ENCODE data around the gene NCL. TPM values are rescaled to one million over a fixed set of nuclear protein-coding genes. Genes with fewer than 3 reads are reported as not detected.
A peak's percentile ranks its signal among the peaks of the same experiment; 100 is the strongest.

Gene NCL
- total RNA-seq, 1 experiment from 2014 or later, result 608 TPM

- peaks cover 9% of the 10 kb centered on the region for H3K9me3 Mint-ChIP-seq (ENCODE audit: unreplicated experiment)
- no peaks in the 10 kb centered on the region for H3K27me3 Mint-ChIP-seq (ENCODE audit: insufficient read depth, unreplicated experiment)
- H3K4me1 ChIP-seq, result no peaks in the 10 kb centered on the region
- TF ChIP-seq, protein P1, sequence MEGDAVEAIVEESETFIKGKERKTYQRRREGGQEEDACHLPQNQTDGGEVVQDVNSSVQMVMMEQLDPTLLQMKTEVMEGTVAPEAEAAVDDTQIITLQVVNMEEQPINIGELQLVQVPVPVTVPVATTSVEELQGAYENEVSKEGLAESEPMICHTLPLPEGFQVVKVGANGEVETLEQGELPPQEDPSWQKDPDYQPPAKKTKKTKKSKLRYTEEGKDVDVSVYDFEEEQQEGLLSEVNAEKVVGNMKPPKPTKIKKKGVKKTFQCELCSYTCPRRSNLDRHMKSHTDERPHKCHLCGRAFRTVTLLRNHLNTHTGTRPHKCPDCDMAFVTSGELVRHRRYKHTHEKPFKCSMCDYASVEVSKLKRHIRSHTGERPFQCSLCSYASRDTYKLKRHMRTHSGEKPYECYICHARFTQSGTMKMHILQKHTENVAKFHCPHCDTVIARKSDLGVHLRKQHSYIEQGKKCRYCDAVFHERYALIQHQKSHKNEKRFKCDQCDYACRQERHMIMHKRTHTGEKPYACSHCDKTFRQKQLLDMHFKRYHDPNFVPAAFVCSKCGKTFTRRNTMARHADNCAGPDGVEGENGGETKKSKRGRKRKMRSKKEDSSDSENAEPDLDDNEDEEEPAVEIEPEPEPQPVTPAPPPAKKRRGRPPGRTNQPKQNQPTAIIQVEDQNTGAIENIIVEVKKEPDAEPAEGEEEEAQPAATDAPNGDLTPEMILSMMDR (IDR thresholded peaks at IDR 0.05; ENCODE audit: insufficient read depth in 1 of 2, low read depth in 1 of 2, low read length in 1 of 2, severe bottlenecking in 1 of 2, unreplicated experiment in 1 of 2), result no peak
- ChIA-PET CTCF (interaction anchor here (1.1 to 2.2 kb wide), 4 partner anchors 15 to 118 kb away, joined by 3 to 12 read pairs (median 4); partner anchors contain the start of gene NCL), POLR2A (no interaction called here)
- no peaks in the 10 kb centered on the region for H3K36me3 Mint-ChIP-seq (ENCODE audit: insufficient read depth, unreplicated experiment)
- H3K36me3 ChIP-seq (ENCODE audit: control insufficient read depth, insufficient read depth, low read length), result no peaks in the 10 kb centered on the region
- H3K27me3 ChIP-seq (replicated peaks; ENCODE audit: control insufficient read depth, insufficient read depth, low read length), result no peaks in the 10 kb centered on the region
- BruUV-seq (replicated peaks), result no TSS peak
- no peak for DNase-seq
- no peak overlapping the region for H3K4me3 Mint-ChIP-seq (ENCODE audit: unreplicated experiment)
- H3K9me3 ChIP-seq, result no peaks in the 10 kb centered on the region
- intact Hi-C loops (cut with micrococcal nuclease; ENCODE audit: unreplicated experiment), result no loop called here
- H3K27ac Mint-ChIP-seq (ENCODE audit: unreplicated experiment), result no peak overlapping the region
- H3K4me3 ChIP-seq (ENCODE audit: low read depth, low read length), result no peak overlapping the region
- no peaks in the 10 kb centered on the region for H3K4me1 Mint-ChIP-seq (ENCODE audit: low read depth, unreplicated experiment)
These were observed 19.4 kb upstream of the NCL start for GRCh38 chr2:231483398-231484329.

GRCh38 chr2:231482806-231483391, 18.6 kb upstream of the NCL start:
- intact Hi-C loops (cut with micrococcal nuclease; ENCODE audit: unreplicated experiment), result loop anchor here (1.0 kb wide), 1 partner anchor 75 kb away; no protein-coding TSS in a partner anchor
- peaks cover 2% of the 10 kb centered on the region for H3K9me3 Mint-ChIP-seq (ENCODE audit: unreplicated experiment)
- ChIA-PET POLR2A (no interaction called here), CTCF (interaction anchor here (1.1 to 2.2 kb wide), 4 partner anchors 14 to 119 kb away, joined by 3 to 12 read pairs (median 4); partner anchors contain the start of gene NCL)
- no peaks in the 10 kb centered on the region for H3K27me3 Mint-ChIP-seq (ENCODE audit: insufficient read depth, unreplicated experiment)
- no TSS peak for BruUV-seq (replicated peaks)
- no peak overlapping the region for H3K4me3 Mint-ChIP-seq (ENCODE audit: unreplicated experiment)
- no peaks in the 10 kb centered on the region for H3K9me3 ChIP-seq
- H3K27ac Mint-ChIP-seq (ENCODE audit: unreplicated experiment), result no peak overlapping the region
- H3K27me3 ChIP-seq (replicated peaks; ENCODE audit: control insufficient read depth, insufficient read depth, low read length), result no peaks in the 10 kb centered on the region
- H3K4me3 ChIP-seq (ENCODE audit: low read depth, low read length), result no peak overlapping the region
- H3K4me1 ChIP-seq, result no peaks in the 10 kb centered on the region
- H3K36me3 ChIP-seq (ENCODE audit: control insufficient read depth, insufficient read depth, low read length), result no peaks in the 10 kb centered on the region
- TF ChIP-seq, protein P1 (IDR thresholded peaks at IDR 0.05; ENCODE audit: insufficient read depth in 1 of 2, low read depth in 1 of 2, low read length in 1 of 2, severe bottlenecking in 1 of 2, unreplicated experiment in 1 of 2), result peak; percentile 53 to 73
- DNase-seq, result peak; percentile 43 to 61
- no peaks in the 10 kb centered on the region for H3K36me3 Mint-ChIP-seq (ENCODE audit: insufficient read depth, unreplicated experiment)
- no peaks in the 10 kb centered on the region for H3K4me1 Mint-ChIP-seq (ENCODE audit: low read depth, unreplicated experiment)

GRCh38 chr2:231480781-231481180, 16.5 kb upstream of the NCL start:
- no TSS peak for BruUV-seq (replicated peaks)
- TF ChIP-seq, protein P1 (IDR thresholded peaks at IDR 0.05; ENCODE audit: insufficient read depth in 1 of 2, low read depth in 1 of 2, low read length in 1 of 2, severe bottlenecking in 1 of 2, unreplicated experiment in 1 of 2), result no peak
- POLR2A ChIA-PET, result interaction anchor here (0.8 kb wide), 1 partner anchor 16 kb away, joined by 3 read pairs; the partner anchor contains the start of gene NCL
- H3K36me3 Mint-ChIP-seq (ENCODE audit: insufficient read depth, unreplicated experiment), result no peaks in the 10 kb centered on the region
- Histone ChIP-seq H3K4me1 (no peaks in the 10 kb centered on the region), H3K27me3 (replicated peaks; ENCODE audit: control insufficient read depth, insufficient read depth, low read length) (no peaks in the 10 kb centered on the region), H3K9me3 (no peaks in the 10 kb centered on the region), H3K4me3 (ENCODE audit: low read depth, low read length) (no peak overlapping the region), H3K36me3 (ENCODE audit: control insufficient read depth, insufficient read depth, low read length) (no peaks in the 10 kb centered on the region)
- no peak for DNase-seq
- no peaks in the 10 kb centered on the region for H3K4me1 Mint-ChIP-seq (ENCODE audit: low read depth, unreplicated experiment)
- no peak overlapping the region for H3K4me3 Mint-ChIP-seq (ENCODE audit: unreplicated experiment)
- CTCF ChIA-PET, result no interaction called here
- H3K9me3 Mint-ChIP-seq (ENCODE audit: unreplicated experiment), result no peaks in the 10 kb centered on the region
- H3K27me3 Mint-ChIP-seq (ENCODE audit: insufficient read depth, unreplicated experiment), result no peaks in the 10 kb centered on the region
- H3K27ac Mint-ChIP-seq (ENCODE audit: unreplicated experiment), result no peak overlapping the region
- intact Hi-C loops (cut with micrococcal nuclease; ENCODE audit: unreplicated experiment), result no loop called here
